Measurements from ENCODE around the gene MCOLN3.
"Not testable (repeated sequence)": the region's sequence is repeated elsewhere in the genome, so short reads cannot be mapped to it uniquely, and the experiment has no call there.

Gene MCOLN3

GRCh38 chr1:84995484-84996334 lies 52.6 kb downstream of the MCOLN3 start:
- Histone ChIP-seq H3K9me3 (no peaks in the 10 kb centered on the region; the same call in 1 of the 2 replicates), H3K27me3 (ENCODE audit: low read depth) (no peaks in the 10 kb centered on the region), H3K4me3 (peak overlapping the region; percentile 59), H3K4me1 (peaks cover 12% of the 10 kb centered on the region), H3K36me3 (replicated peaks) (0 out of 2 replicates have a peak, but pooled peaks cover 3% of the 10 kb centered on the region)
- DNase-seq (ENCODE audit: low spot score in 2 of 2): peak in 1 of 2 experiments; percentile 24
- in situ Hi-C loops (cut with MboI; ENCODE audit: low sequenced_read_pairs): no loop called here

- Histone ChIP-seq H3K4me3 (no peak overlapping the region), H3K9me3 (no peaks in the 10 kb centered on the region; the same call in 1 of the 2 replicates), H3K36me3 (replicated peaks) (0 out of 2 replicates have a peak, but pooled peaks cover 3% of the 10 kb centered on the region), H3K27me3 (ENCODE audit: low read depth) (no peaks in the 10 kb centered on the region), H3K4me1 (no peaks in the 10 kb centered on the region)
- no peak for DNase-seq (ENCODE audit: low spot score in 2 of 2)
- in situ Hi-C loops (cut with MboI; ENCODE audit: low sequenced_read_pairs): no loop called here
Measured at GRCh38 chr1:84991097-84991920, 57.0 kb downstream of the MCOLN3 start.

GRCh38 chr1:84988588-84988987 lies 59.7 kb downstream of the MCOLN3 start:
- H3K4me1 ChIP-seq: no peaks in the 10 kb centered on the region
- in situ Hi-C loops (cut with MboI; ENCODE audit: low sequenced_read_pairs): no loop called here
- DNase-seq (ENCODE audit: low spot score in 2 of 2): no peak
- no peak overlapping the region for H3K4me3 ChIP-seq
- no peaks in the 10 kb centered on the region for H3K27me3 ChIP-seq (ENCODE audit: low read depth)
- no peaks in the 10 kb centered on the region for H3K9me3 ChIP-seq
- no peaks in the 10 kb centered on the region for H3K36me3 ChIP-seq (replicated peaks)

GRCh38 chr1:84986561-84986960 lies 61.7 kb downstream of the MCOLN3 start:
- H3K4me1 ChIP-seq; H3K27me3 ChIP-seq (ENCODE audit: low read depth); H3K4me3 ChIP-seq; DNase-seq (ENCODE audit: low spot score in 2 of 2); in situ Hi-C loops (cut with MboI; ENCODE audit: low sequenced_read_pairs); H3K36me3 ChIP-seq (replicated peaks); H3K9me3 ChIP-seq: not testable (repeated sequence)

- no peak overlapping the region for H3K4me3 ChIP-seq
- H3K9me3 ChIP-seq: no peaks in the 10 kb centered on the region
- no peaks in the 10 kb centered on the region for H3K4me1 ChIP-seq
- in situ Hi-C loops (cut with MboI; ENCODE audit: low sequenced_read_pairs): no loop called here
- H3K36me3 ChIP-seq (replicated peaks): no peaks in the 10 kb centered on the region
- no peaks in the 10 kb centered on the region for H3K27me3 ChIP-seq (ENCODE audit: low read depth)
- no peak for DNase-seq (ENCODE audit: low spot score in 2 of 2)
Measured at GRCh38 chr1:84985365-84985764, 62.9 kb downstream of the MCOLN3 start.

GRCh38 chr1:84982395-84982794 lies 65.9 kb downstream of the MCOLN3 start:
- no peaks in the 10 kb centered on the region; the same call in 1 of the 2 replicates for H3K9me3 ChIP-seq
- no peaks in the 10 kb centered on the region for H3K27me3 ChIP-seq (ENCODE audit: low read depth)
- H3K4me1 ChIP-seq: no peaks in the 10 kb centered on the region
- H3K4me3 ChIP-seq: no peak overlapping the region
- no peaks in the 10 kb centered on the region for H3K36me3 ChIP-seq (replicated peaks)
- in situ Hi-C loops (cut with MboI; ENCODE audit: low sequenced_read_pairs): no loop called here
- DNase-seq (ENCODE audit: low spot score in 2 of 2): no peak

- no peaks in the 10 kb centered on the region for H3K4me1 ChIP-seq
- no peaks in the 10 kb centered on the region; the same call in 1 of the 2 replicates for H3K36me3 ChIP-seq (replicated peaks)
- H3K27me3 ChIP-seq (ENCODE audit: low read depth): no peaks in the 10 kb centered on the region
- H3K4me3 ChIP-seq: no peak overlapping the region
- DNase-seq (ENCODE audit: low spot score in 2 of 2): no peak
- in situ Hi-C loops (cut with MboI; ENCODE audit: low sequenced_read_pairs): no loop called here
- H3K9me3 ChIP-seq: no peaks in the 10 kb centered on the region; the same call in 1 of the 2 replicates
Measured at GRCh38 chr1:84975035-84975434, 73.3 kb downstream of the MCOLN3 start.

- Histone ChIP-seq H3K36me3 (replicated peaks) (no peaks in the 10 kb centered on the region; the same call in 1 of the 2 replicates), H3K9me3 (no peaks in the 10 kb centered on the region; the same call in 1 of the 2 replicates), H3K27me3 (ENCODE audit: low read depth) (no peaks in the 10 kb centered on the region), H3K4me1 (no peaks in the 10 kb centered on the region), H3K4me3 (no peak overlapping the region)
- no peak for DNase-seq (ENCODE audit: low spot score in 2 of 2)
- in situ Hi-C loops (cut with MboI; ENCODE audit: low sequenced_read_pairs): no loop called here
Measured at GRCh38 chr1:84973498-84974334, 74.6 kb downstream of the MCOLN3 start.

- no peaks in the 10 kb centered on the region for H3K4me1 ChIP-seq
- in situ Hi-C loops (cut with MboI; ENCODE audit: low sequenced_read_pairs): no loop called here
- no peaks in the 10 kb centered on the region for H3K27me3 ChIP-seq (ENCODE audit: low read depth)
- no peaks in the 10 kb centered on the region; the same call in 1 of the 2 replicates for H3K36me3 ChIP-seq (replicated peaks)
- H3K9me3 ChIP-seq: no peaks in the 10 kb centered on the region
- H3K4me3 ChIP-seq: no peak overlapping the region
- DNase-seq (ENCODE audit: low spot score in 2 of 2): no peak
Measured at GRCh38 chr1:84972377-84972987, 75.8 kb downstream of the MCOLN3 start.

GRCh38 chr1:84971957-84972356 lies 76.3 kb downstream of the MCOLN3 start:
- H3K27me3 ChIP-seq (ENCODE audit: low read depth): no peaks in the 10 kb centered on the region
- no peaks in the 10 kb centered on the region for H3K4me1 ChIP-seq
- in situ Hi-C loops (cut with MboI; ENCODE audit: low sequenced_read_pairs): no loop called here
- no peaks in the 10 kb centered on the region; the same call in none of the 2 replicates for H3K36me3 ChIP-seq (replicated peaks)
- DNase-seq (ENCODE audit: low spot score in 2 of 2): no peak
- no peak overlapping the region for H3K4me3 ChIP-seq
- H3K9me3 ChIP-seq: no peaks in the 10 kb centered on the region

- Histone ChIP-seq H3K27me3 (ENCODE audit: low read depth) (no peaks in the 10 kb centered on the region), H3K4me3 (no peak overlapping the region)
- no peak for DNase-seq (ENCODE audit: low spot score in 2 of 2)
Measured at GRCh38 chr1:84969489-84970250, 78.6 kb downstream of the MCOLN3 start.

GRCh38 chr1:84968865-84969264 lies 79.4 kb downstream of the MCOLN3 start:
- Histone ChIP-seq H3K27me3 (ENCODE audit: low read depth) (no peaks in the 10 kb centered on the region), H3K4me1 (no peaks in the 10 kb centered on the region), H3K36me3 (replicated peaks) (no peaks in the 10 kb centered on the region; the same call in none of the 2 replicates), H3K4me3 (no peak overlapping the region), H3K9me3 (no peaks in the 10 kb centered on the region)
- in situ Hi-C loops (cut with MboI; ENCODE audit: low sequenced_read_pairs): no loop called here
- no peak for DNase-seq (ENCODE audit: low spot score in 2 of 2)

More at GRCh38 chr1:84969489-84970250, 78.6 kb downstream of the MCOLN3 start:
- no peaks in the 10 kb centered on the region; the same call in none of the 2 replicates for H3K36me3 ChIP-seq (replicated peaks)
- H3K4me1 ChIP-seq: no peaks in the 10 kb centered on the region
- in situ Hi-C loops (cut with MboI; ENCODE audit: low sequenced_read_pairs): no loop called here
- no peaks in the 10 kb centered on the region for H3K9me3 ChIP-seq

All from HAP-1 (cell line).